Astrocyte (in vitro differentiated cells and primary cell): ENCODE measurements around the gene TMEM87B. TPM values are rescaled to one million over a fixed set of nuclear protein-coding genes. Genes with fewer than 3 reads are reported as not detected.

Source experiments
- DNase-seq: peaks from one replicate; pipeline ENCODE4 v3.0.0-alpha.2; 2010; ENCODE audit warnings: low read depth
- FAIRE-seq: peaks from 2 replicates; lab custom pipeline; 2011; peaks lifted over from hg19 to GRCh38; lab: Jason Lieb, UNC
- H2AFZ ChIP-seq: 2 replicates; pipeline ENCODE4 v1.6.0; 2012; ENCODE audit warnings: low read depth, low read length, inconsistent platforms
- H3K27ac ChIP-seq: 2 replicates; pipeline ENCODE4 v1.5.1; 2011; ENCODE audit warnings: low read depth, low read length, inconsistent platforms
- H3K27me3 ChIP-seq: 2 replicates; pipeline ENCODE4 v1.6.0; 2011; ENCODE audit warnings: low read length, inconsistent platforms; ENCODE audit not compliant: insufficient read depth
- H3K36me3 ChIP-seq: 2 replicates; pipeline ENCODE4 v1.5.1; 2011; ENCODE audit warnings: low read length, inconsistent platforms; ENCODE audit not compliant: insufficient read depth
- H3K4me1 ChIP-seq: 2 replicates; pipeline ENCODE4 v1.5.1; 2011; ENCODE audit warnings: low read length, inconsistent platforms; ENCODE audit not compliant: insufficient read depth
- H3K4me2 ChIP-seq: 2 replicates; pipeline ENCODE4 v1.6.0; 2012; ENCODE audit warnings: low read length, inconsistent platforms
- H3K4me3 ChIP-seq: 2 replicates; pipeline ENCODE4 v1.5.1; 2011; ENCODE audit warnings: low read depth, mild to moderate bottlenecking, low read length, inconsistent platforms; ENCODE audit not compliant: insufficient read depth
- H3K79me2 ChIP-seq: 2 replicates; pipeline ENCODE4 v1.6.0; 2012; ENCODE audit warnings: mild to moderate bottlenecking, low read length, inconsistent platforms; ENCODE audit not compliant: insufficient read depth
- H3K9ac ChIP-seq: 2 replicates; pipeline ENCODE4 v1.6.0; 2012; ENCODE audit warnings: mild to moderate bottlenecking, low read length, inconsistent platforms
- H3K9me3 ChIP-seq: 2 replicates; pipeline ENCODE4 v1.5.1; 2012; ENCODE audit warnings: low read depth, mild to moderate bottlenecking, low read length, inconsistent platforms; ENCODE audit not compliant: insufficient read depth
- H4K20me1 ChIP-seq: 2 replicates; pipeline ENCODE4 v1.6.0; 2012; ENCODE audit warnings: low read length, inconsistent platforms; ENCODE audit not compliant: insufficient read depth
- H3K27ac Mint-ChIP-seq: one replicate; pipeline ENCODE4 v1.8.0; 2021; ENCODE audit warnings: mild to moderate bottlenecking, mixed read lengths; ENCODE audit not compliant: unreplicated experiment
- H3K27me3 Mint-ChIP-seq: one replicate; pipeline ENCODE4 v1.8.0; 2021; ENCODE audit warnings: low read depth, mixed read lengths; ENCODE audit not compliant: unreplicated experiment
- H3K36me3 Mint-ChIP-seq: one replicate; pipeline ENCODE4 v1.8.0; 2021; ENCODE audit warnings: low read depth, mixed read lengths; ENCODE audit not compliant: unreplicated experiment
- H3K4me1 Mint-ChIP-seq: one replicate; pipeline ENCODE4 v1.8.0; 2021; ENCODE audit warnings: low read depth, mixed read lengths; ENCODE audit not compliant: unreplicated experiment
- H3K4me3 Mint-ChIP-seq: one replicate; pipeline ENCODE4 v1.8.0; 2021; ENCODE audit warnings: mild to moderate bottlenecking, moderate library complexity, mixed read lengths; ENCODE audit not compliant: unreplicated experiment
- H3K9me3 Mint-ChIP-seq: one replicate; pipeline ENCODE4 v1.8.0; 2021; ENCODE audit warnings: mild to moderate bottlenecking, mixed read lengths; ENCODE audit not compliant: unreplicated experiment
- CTCF ChIP-seq: IDR thresholded peaks from 2 replicates; pipeline ENCODE4 v1.5.1; 2011; ENCODE audit warnings: low read depth, mild to moderate bottlenecking, inconsistent platforms, low read length, moderate library complexity; ENCODE audit not compliant: insufficient read depth
- EZH2 ChIP-seq: IDR thresholded peaks from 2 replicates; pipeline ENCODE4 v1.6.1; 2012; ENCODE audit warnings: mild to moderate bottlenecking, low read length, inconsistent platforms; ENCODE audit not compliant: insufficient read depth
- total RNA-seq: library from RNA; stranded (reverse); gene quantifications from 2 replicates; pipeline ENCODE4 v1.2.1, GENCODE V29; 2021

TMEM87B gene
- total RNA-seq, 1 donor from 2014 or later, result 27.2 TPM

DNA sequence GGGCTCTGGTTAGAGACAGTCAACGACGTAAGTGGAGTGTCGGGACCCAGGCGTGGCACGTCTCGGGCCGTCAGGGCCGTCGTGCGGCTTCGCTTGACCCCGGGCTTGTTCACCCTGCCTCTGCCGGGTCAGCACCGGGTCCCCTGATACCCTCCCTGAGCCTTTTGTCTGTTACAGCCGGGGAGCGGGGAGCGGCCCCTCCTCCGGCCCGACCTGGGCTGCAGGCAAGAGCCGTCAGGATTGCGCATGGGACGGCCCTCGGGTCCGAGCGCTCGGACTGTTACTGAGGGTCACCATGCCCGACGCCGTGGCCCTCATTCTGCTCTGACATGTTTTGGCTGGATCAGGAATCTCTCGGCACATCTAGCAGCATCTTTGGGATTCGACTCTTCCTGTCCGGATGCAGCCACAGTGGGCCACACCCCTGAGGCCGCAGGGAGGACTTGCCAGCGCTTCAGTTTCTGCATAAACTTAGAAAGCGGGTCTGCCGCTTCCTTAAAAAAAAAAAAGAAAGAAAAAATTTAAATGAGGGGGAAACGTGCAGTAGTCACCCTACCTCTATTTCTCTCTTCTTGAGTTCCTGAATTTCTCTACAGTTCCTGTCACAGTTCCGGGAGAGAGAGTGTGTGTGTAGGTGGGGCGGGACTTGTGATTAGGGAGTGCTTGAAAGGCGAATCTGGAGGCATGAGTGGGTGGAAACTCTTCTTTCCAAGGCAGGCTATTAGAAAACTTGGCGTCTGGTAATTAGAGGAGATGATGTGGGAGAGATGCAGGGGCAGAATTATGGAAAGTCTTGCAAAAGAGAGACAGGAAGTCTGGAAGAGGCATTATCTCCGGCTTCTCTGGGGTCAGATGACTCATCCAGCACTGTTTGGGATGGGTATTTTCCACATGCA is 909 bp downstream of the TMEM87B start:
- Mint-ChIP-seq H3K27ac (peak overlapping the region; percentile 94), H3K27me3 (no peaks in the 10 kb centered on the region), H3K9me3 (peaks cover 2% of the 10 kb centered on the region), H3K36me3 (peaks cover 10% of the 10 kb centered on the region), H3K4me1 (peaks cover 24% of the 10 kb centered on the region), H3K4me3 (peak overlapping the region; percentile 93)
- H3K4me1 ChIP-seq, result peaks cover 12% of the 10 kb centered on the region
- H3K36me3 ChIP-seq, result peaks cover 4% of the 10 kb centered on the region
- H3K4me2 ChIP-seq, result peak overlapping the region; percentile 82
- peaks cover 37% of the 10 kb centered on the region for H4K20me1 ChIP-seq
- peak; percentile 94 for DNase-seq
- peak overlapping the region; percentile 86 for H3K27ac ChIP-seq
- peak overlapping the region; percentile 95 for H3K4me3 ChIP-seq
- no peaks in the 10 kb centered on the region for H3K9me3 ChIP-seq
- H3K27me3 ChIP-seq, result no peaks in the 10 kb centered on the region
- H3K79me2 ChIP-seq, result peaks cover 37% of the 10 kb centered on the region
- peak overlapping the region; percentile 88 for H3K9ac ChIP-seq
- H2AFZ ChIP-seq, result peak overlapping the region; percentile 62
- peak; percentile 5 for FAIRE-seq
- TF ChIP-seq EZH2 (no peak), CTCF (no peak)

DNA sequence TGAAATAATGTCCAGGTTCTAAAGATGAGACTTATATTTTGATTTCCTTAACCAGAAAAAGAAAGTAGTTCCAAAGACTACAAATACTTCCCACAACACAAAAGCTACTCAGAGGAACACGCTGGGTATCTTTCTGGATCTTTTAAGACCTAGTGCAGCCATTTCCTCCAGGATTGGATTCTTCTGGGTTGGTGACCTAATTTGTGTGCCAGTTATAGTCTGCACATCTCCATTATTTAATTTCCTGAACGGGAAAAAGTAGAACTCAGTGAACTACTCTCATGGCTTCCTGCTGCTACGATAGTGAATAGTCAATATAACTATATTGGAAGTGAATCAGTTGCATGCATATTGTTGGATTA is 1.5 kb downstream of the TMEM87B start:
- H3K27me3 Mint-ChIP-seq, result no peaks in the 10 kb centered on the region
- H3K27ac Mint-ChIP-seq, result peak overlapping the region; percentile 94
- no peak for TF ChIP-seq EZH2
- TF ChIP-seq CTCF, result no peak
- Histone ChIP-seq H3K9ac (peak overlapping the region; percentile 88), H3K27me3 (no peaks in the 10 kb centered on the region), H3K79me2 (peaks cover 37% of the 10 kb centered on the region), H3K4me1 (peaks cover 12% of the 10 kb centered on the region), H3K4me2 (peak overlapping the region; percentile 82), H3K36me3 (peaks cover 4% of the 10 kb centered on the region), H3K4me3 (peak overlapping the region; percentile 95), H4K20me1 (peaks cover 37% of the 10 kb centered on the region), H2AFZ (no peak overlapping the region), H3K9me3 (no peaks in the 10 kb centered on the region), H3K27ac (peak overlapping the region; percentile 86)
- FAIRE-seq (no peak), DNase-seq (no peak)
- H3K4me3 Mint-ChIP-seq, result peak overlapping the region; percentile 93
- peaks cover 2% of the 10 kb centered on the region for H3K9me3 Mint-ChIP-seq
- peaks cover 26% of the 10 kb centered on the region for H3K4me1 Mint-ChIP-seq
- H3K36me3 Mint-ChIP-seq, result peaks cover 10% of the 10 kb centered on the region

- Mint-ChIP-seq H3K4me1 (peaks cover 27% of the 10 kb centered on the region), H3K4me3 (peak overlapping the region; percentile 42), H3K36me3 (peaks cover 21% of the 10 kb centered on the region), H3K27me3 (no peaks in the 10 kb centered on the region), H3K27ac (no peak overlapping the region), H3K9me3 (peaks cover 2% of the 10 kb centered on the region)
- Histone ChIP-seq H3K4me1 (peaks cover 9% of the 10 kb centered on the region), H3K4me3 (no peak overlapping the region), H2AFZ (no peak overlapping the region), H3K79me2 (peaks cover 60% of the 10 kb centered on the region), H3K9ac (no peak overlapping the region), H3K4me2 (no peak overlapping the region), H3K9me3 (no peaks in the 10 kb centered on the region), H3K27me3 (no peaks in the 10 kb centered on the region), H3K27ac (no peak overlapping the region), H3K36me3 (peaks cover 18% of the 10 kb centered on the region), H4K20me1 (peaks cover 33% of the 10 kb centered on the region)
- DNase-seq (no peak), FAIRE-seq (no peak)
- no peak for TF ChIP-seq EZH2
- TF ChIP-seq CTCF, result no peak
Observed at GRCh38 chr2:112059671-112060070, 4.6 kb downstream of the TMEM87B start.
